GM12865 (cell line): ENCODE data around the gene ARL8A.
"Not testable (repeated sequence)": the region's sequence is repeated elsewhere in the genome, so short reads cannot be mapped to it uniquely, and the experiment has no call there.

Experiments
- DNase-seq: peaks from one replicate; pipeline ENCODE4 v3.0.0; 2010; ENCODE audit warnings: low read depth
- H3K4me3 ChIP-seq: 2 replicates; pipeline ENCODE4 v1.5.1; 2011; ENCODE audit warnings: mild to moderate bottlenecking, low read depth, low read length, control low read depth
- TF ChIP-seq, protein P1 (sequence below): IDR thresholded peaks from 2 replicates; pipeline ENCODE4 v1.5.1; 2011; ENCODE audit warnings: low read length, control low read depth, low read depth, inconsistent platforms; ENCODE audit not compliant: insufficient read depth; ENCODE audit errors: missing control alignments

Gene ARL8A

DNA sequence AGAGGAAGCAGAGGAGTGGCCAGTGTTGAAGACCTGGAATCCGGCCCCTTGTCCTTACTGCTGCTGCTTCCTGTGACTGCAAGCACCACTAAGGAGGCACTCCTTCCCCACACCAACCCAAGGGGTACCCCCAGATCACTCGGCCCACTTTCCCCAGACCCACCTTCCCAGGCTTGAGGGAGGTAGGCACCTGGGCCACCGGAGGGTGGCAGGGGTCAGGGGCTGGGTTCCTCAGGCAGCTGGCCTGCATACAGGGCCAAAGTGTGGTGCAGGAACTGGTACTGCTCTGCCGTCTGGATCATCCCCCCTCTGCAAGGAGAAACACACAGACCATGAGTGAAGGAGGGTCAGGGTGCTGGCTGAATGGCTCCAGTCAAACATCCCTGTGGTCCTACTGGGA, 3.9 kb upstream of the ARL8A start:
- DNase-seq, result no peak

DNA sequence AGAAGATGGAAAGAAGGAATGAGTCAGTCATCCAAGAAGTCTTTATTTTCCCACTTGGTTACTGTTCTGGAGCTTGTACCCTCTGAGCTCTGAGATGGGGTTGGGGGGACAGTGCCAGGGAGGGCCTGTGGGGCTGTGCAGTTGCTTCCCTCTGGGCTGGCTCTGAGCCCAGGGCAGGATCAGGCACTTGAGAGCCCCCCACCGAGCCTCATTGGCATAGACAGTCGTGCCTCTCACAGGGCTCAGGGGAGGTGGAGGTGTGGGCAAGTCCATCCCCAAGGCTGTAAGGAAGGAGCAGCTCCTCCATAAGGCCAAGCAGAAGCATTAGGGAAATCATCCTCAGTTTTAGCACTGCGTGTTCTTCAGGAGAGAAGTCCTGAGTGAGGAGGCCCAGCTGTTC, 2.5 kb upstream of the ARL8A start:
- H3K4me3 ChIP-seq, result no peak overlapping the region
- DNase-seq, result no peak
- TF ChIP-seq, protein P1, sequence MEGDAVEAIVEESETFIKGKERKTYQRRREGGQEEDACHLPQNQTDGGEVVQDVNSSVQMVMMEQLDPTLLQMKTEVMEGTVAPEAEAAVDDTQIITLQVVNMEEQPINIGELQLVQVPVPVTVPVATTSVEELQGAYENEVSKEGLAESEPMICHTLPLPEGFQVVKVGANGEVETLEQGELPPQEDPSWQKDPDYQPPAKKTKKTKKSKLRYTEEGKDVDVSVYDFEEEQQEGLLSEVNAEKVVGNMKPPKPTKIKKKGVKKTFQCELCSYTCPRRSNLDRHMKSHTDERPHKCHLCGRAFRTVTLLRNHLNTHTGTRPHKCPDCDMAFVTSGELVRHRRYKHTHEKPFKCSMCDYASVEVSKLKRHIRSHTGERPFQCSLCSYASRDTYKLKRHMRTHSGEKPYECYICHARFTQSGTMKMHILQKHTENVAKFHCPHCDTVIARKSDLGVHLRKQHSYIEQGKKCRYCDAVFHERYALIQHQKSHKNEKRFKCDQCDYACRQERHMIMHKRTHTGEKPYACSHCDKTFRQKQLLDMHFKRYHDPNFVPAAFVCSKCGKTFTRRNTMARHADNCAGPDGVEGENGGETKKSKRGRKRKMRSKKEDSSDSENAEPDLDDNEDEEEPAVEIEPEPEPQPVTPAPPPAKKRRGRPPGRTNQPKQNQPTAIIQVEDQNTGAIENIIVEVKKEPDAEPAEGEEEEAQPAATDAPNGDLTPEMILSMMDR, result no peak

More for the DNA sequence above, 3.9 kb upstream of the ARL8A start:
- TF ChIP-seq, protein P1, result no peak
- no peak overlapping the region for H3K4me3 ChIP-seq

DNA sequence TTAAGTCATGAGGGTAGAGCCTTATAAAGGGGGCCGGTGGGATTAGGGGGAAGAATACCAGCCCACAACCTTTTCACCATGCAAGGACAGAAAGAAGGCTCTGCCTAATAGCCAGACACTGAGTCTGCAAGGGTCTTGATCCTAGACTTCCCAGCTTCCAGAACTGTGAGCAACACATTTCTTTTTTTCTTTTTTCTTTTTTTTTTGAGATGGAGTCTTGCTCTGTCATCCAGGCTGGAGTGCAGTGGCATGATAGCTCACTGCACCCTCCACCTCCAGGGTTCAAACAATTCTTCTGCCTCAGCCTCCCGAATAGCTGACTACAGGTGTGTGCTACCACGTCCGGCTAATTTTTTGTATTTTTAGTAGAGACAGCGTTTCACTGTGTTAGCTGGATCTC, 1.7 kb upstream of the ARL8A start:
- TF ChIP-seq, protein P1, result no peak
- no peak for DNase-seq
- H3K4me3 ChIP-seq, result no peak overlapping the region

DNA sequence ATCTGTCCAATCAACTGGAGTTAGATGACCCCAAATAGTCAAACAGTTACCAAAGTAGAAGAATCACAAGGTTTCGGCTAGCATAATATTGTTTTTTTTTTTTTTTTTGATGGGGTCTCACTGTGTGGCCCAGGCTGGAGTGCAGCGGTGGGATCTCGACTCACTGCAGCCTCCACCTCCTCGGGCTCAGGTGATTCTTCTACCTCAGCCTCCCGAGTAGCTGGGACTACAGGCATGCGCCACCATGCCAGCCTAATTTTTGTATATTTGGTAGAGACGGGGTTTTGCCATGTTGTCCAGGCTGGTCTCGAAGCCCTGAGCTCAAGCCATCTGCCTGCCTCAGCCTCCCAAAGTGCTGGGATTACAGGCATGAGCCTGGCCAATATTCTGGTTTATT, 1.2 kb upstream of the ARL8A start:
- H3K4me3 ChIP-seq, DNase-seq: not testable (repeated sequence)

DNA sequence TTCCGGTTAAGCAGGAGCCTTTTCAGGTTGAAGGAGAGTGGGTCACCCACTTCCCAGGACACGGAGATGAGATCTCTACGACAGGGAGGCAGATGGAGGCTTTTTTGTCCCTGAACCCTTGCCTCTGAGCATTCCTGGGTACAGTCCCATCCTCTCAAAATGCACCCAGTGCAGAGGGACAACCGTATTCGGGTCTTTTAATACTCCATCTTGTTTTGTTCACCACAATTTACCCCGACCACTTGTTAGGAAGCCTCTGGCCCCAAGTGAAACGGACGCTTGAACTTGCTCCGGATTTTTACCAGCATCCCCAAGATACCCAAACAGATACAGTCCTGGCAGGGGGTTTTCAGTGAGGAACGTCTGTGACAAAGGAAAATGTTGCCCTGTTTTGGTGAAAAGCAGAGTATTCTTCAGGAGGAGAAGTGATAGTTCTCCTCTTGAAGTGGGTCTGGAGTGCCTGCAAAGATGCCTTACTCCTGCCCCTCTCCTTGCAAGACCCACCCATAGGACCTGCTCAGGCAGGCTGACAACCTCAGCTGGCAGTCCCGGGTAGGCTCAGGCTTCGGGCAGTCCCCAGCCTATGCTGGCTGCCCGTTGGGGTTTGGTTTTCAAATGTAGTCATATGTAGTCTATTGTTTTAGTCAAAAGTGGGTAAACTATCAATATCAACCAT, 669 bp upstream of the ARL8A start:
- TF ChIP-seq, protein P1, result no peak
- peak; percentile 49 for DNase-seq
- peak overlapping the region; percentile 80 for H3K4me3 ChIP-seq

DNA sequence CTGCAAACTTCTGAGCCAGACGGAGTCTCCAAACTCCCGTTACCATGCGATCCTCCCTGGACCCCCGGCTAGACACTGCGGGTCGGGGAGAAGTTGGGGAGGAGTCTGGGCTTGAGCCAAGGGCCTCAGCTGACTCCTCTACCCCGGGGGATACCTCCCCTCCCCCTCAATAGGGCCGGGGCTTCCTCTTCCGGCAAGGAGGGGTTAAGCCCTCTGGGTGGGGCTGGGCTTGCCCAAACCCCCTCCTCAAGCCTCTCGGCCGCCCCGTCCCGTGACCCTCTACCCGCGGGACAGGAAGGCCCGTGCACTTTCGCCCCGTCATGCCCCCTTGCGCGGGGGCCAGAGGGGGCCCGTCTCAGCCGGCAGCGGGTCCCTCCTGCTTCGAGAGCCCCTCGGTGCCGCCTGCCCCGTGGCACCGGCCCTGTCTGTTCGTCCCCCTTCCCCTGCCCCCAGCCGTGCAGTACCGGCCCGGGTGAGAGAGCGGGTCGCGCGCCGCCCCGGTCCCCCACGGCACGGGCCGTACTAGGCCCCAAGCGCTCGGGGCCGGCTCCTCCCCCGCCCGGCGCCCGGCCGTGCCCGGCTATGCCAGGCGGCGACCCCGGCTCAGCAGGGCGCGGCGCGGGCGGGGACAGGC, 652 bp downstream of the ARL8A start:
- TF ChIP-seq, protein P1, result no peak
- peak; percentile 59 for DNase-seq
- H3K4me3 ChIP-seq, result peak overlapping the region; percentile 97

DNA sequence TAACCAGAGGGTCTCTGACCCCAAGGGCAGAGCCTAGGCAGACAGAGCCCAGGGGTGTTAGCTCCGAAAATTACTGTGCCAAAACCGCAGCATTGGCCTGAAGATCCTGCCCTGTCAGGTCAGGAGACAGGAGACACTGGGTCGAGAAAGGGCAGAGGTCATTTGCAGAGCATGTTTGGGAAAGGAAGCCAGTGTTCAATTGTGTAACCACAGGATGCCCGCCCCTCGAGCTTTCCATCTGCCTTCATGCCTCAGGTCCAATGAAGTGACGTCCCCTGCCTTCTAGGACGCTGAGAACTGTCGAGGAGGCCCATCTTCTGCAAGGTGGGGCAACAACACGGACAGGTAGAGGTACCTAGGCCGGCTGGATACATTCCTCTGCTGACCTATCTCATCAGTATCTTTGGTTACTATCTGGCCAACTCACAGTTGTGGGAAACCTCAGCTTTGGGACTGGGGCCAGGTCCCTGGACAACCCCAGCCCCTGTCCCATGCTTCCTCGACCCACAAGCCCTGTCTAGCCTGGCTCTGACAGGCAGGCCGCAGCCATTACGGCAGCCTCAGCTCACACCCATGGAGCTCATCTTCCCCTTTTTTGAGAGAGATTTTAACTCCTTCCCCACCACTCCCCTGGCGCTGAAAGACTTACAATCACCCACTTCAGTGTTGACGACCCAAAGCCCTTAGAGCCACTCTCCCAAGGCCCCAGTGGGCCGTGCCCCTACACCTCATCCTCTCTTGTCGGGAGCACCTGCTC, 1.3 kb downstream of the ARL8A start:
- H3K4me3 ChIP-seq, result peak overlapping the region; percentile 97
- DNase-seq, result peak; percentile 36
- TF ChIP-seq, protein P1, result no peak

DNA sequence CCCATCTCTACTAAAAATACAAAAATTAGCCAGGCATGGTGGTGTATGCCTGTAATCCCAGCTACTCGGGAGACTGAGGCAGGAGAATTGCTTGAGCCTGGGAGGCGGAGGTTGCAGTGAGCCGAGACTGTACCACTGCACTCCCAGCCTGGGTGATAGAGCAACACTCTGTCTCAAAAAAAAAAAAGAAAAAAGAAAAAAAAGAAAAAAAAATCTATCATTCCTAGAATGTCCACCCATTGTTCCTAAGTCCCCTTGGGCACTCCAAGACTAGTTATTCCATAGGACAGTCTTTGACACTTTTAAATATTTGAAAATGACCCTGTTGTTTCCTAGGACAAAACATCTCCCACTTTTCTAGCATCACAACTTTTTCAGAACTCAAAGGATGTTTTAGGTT, 3.1 kb downstream of the ARL8A start:
- not testable (repeated sequence) for DNase-seq, H3K4me3 ChIP-seq
